GM23248 (cell line): ENCODE results near the gene PHETA2.
"Not testable (repeated sequence)": the region's sequence is repeated elsewhere in the genome, so short reads cannot be mapped to it uniquely, and the experiment has no call there.

Experiments
- EZH2 ChIP-seq: fragments of 200-600 bp; sonication (generic); IDR thresholded peaks from 2 replicates; pipeline ENCODE4 v1.6.1; 2018; ENCODE audit warnings: antibody characterized with exemption, mild to moderate bottlenecking; ENCODE audit not compliant: insufficient read depth, poor library complexity, severe bottlenecking
- EZH2phosphoT487 ChIP-seq: fragments of 200-600 bp; sonication (generic); IDR thresholded peaks from 2 replicates; pipeline ENCODE4 v1.6.1; 2018; ENCODE audit warnings: antibody characterized with exemption, moderate library complexity, mild to moderate bottlenecking, low read depth; ENCODE audit not compliant: insufficient read depth

- TF ChIP-seq EZH2phosphoT487, EZH2: not testable (repeated sequence)
Measured at GRCh38 chr22:42128007-42128406, 54.0 kb downstream of the PHETA2 start.
